Measurements from ENCODE around the gene MDC1. TPM values are rescaled to one million over a fixed set of nuclear protein-coding genes. Genes with fewer than 3 reads are reported as not detected.
A peak's percentile ranks its signal among the peaks of the same experiment; 100 is the strongest.

Gene MDC1
- total and polyA plus RNA-seq, 2 of the 13 experiments (the other 11 are each of a cell fraction or from before 2014, with no cell fraction given): 8.4 to 14.0 TPM

DNA sequence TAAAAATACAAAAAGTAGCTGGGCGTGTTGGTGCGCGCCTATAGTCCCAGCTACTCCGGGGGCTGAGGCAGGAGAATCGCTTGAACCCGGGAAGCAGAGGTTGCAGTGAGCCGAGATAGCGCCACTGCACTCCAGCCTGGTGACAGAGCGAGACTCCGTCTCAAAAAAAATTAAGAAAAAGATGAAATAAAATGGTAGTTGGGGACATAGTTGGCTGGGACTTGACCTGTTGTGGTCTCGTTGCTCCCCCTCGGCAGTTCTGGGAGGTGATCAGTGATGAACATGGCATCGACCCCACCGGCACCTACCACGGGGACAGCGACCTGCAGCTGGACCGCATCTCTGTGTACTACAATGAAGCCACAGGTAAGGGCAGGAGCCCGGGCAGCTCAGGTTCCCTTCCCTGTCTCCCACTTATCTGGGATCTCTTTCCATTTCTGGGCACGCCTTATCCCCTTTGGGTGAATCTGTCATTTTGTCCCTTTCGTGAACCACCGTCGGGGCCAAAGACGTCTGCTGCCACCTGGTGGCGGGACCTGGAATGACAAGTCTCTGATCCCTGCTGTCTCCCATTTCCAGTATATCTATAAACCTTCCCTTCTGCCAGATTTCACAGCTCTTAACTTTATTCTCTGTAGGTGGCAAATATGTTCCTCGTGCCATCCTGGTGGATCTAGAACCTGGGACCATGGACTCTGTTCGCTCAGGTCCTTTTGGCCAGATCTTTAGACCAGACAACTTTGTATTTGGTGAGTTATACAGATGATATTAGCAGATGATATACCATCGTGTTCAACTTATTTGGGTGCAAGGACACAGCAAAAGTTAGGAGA lies 5.4 kb upstream of the MDC1 start (continued):
- TF ChIP-seq, protein P1, sequence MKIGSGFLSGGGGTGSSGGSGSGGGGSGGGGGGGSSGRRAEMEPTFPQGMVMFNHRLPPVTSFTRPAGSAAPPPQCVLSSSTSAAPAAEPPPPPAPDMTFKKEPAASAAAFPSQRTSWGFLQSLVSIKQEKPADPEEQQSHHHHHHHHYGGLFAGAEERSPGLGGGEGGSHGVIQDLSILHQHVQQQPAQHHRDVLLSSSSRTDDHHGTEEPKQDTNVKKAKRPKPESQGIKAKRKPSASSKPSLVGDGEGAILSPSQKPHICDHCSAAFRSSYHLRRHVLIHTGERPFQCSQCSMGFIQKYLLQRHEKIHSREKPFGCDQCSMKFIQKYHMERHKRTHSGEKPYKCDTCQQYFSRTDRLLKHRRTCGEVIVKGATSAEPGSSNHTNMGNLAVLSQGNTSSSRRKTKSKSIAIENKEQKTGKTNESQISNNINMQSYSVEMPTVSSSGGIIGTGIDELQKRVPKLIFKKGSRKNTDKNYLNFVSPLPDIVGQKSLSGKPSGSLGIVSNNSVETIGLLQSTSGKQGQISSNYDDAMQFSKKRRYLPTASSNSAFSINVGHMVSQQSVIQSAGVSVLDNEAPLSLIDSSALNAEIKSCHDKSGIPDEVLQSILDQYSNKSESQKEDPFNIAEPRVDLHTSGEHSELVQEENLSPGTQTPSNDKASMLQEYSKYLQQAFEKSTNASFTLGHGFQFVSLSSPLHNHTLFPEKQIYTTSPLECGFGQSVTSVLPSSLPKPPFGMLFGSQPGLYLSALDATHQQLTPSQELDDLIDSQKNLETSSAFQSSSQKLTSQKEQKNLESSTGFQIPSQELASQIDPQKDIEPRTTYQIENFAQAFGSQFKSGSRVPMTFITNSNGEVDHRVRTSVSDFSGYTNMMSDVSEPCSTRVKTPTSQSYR (CRISPR knock-in tag; IDR thresholded peaks at IDR 0.05; ENCODE audit: borderline replicate concordance): peak; percentile 47; the same call in 1 of the 2 replicates
- TF ChIP-seq, protein P2, sequence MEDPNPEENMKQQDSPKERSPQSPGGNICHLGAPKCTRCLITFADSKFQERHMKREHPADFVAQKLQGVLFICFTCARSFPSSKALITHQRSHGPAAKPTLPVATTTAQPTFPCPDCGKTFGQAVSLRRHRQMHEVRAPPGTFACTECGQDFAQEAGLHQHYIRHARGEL (CRISPR knock-in tag; IDR thresholded peaks at IDR 0.05): no peak
- TF ChIP-seq KDM2A (CRISPR knock-in tag; IDR thresholded peaks at IDR 0.05; ENCODE audit: borderline replicate concordance, low read depth): peak; percentile 73; the same call in 1 of the 2 replicates
- TF ChIP-seq GLI4 (CRISPR knock-in tag; IDR thresholded peaks at IDR 0.05; ENCODE audit: borderline replicate concordance): no peak
- TF ChIP-seq, protein P3, sequence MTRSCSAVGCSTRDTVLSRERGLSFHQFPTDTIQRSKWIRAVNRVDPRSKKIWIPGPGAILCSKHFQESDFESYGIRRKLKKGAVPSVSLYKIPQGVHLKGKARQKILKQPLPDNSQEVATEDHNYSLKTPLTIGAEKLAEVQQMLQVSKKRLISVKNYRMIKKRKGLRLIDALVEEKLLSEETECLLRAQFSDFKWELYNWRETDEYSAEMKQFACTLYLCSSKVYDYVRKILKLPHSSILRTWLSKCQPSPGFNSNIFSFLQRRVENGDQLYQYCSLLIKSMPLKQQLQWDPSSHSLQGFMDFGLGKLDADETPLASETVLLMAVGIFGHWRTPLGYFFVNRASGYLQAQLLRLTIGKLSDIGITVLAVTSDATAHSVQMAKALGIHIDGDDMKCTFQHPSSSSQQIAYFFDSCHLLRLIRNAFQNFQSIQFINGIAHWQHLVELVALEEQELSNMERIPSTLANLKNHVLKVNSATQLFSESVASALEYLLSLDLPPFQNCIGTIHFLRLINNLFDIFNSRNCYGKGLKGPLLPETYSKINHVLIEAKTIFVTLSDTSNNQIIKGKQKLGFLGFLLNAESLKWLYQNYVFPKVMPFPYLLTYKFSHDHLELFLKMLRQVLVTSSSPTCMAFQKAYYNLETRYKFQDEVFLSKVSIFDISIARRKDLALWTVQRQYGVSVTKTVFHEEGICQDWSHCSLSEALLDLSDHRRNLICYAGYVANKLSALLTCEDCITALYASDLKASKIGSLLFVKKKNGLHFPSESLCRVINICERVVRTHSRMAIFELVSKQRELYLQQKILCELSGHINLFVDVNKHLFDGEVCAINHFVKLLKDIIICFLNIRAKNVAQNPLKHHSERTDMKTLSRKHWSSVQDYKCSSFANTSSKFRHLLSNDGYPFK (CRISPR knock-in tag; IDR thresholded peaks at IDR 0.05; ENCODE audit: borderline replicate concordance): 0 out of 2 replicates have a peak, but pooled peaks have one; percentile 47
- peak; percentile 43; the same call in 1 of the 2 replicates for TF ChIP-seq MTF2 (CRISPR knock-in tag; IDR thresholded peaks at IDR 0.05; ENCODE audit: borderline replicate concordance)
- TF ChIP-seq TEAD3 (CRISPR knock-in tag; optimal IDR thresholded peaks at IDR 0.05; ENCODE audit: borderline replicate concordance): peak; percentile 65
- TF ChIP-seq RBFOX2 (IDR thresholded peaks at IDR 0.05; ENCODE audit: low read depth, low read length): peak; percentile 32; the same call in 1 of the 2 replicates
- TF ChIP-seq NR2F1 (CRISPR knock-in tag; IDR thresholded peaks at IDR 0.05): 0 out of 4 replicates have a peak, but pooled peaks of 1 of the 2 experiments have one; percentile 12
- TF ChIP-seq STAG1 (CRISPR knock-in tag; IDR thresholded peaks at IDR 0.05): peak; percentile 89
- TF ChIP-seq, protein P4, sequence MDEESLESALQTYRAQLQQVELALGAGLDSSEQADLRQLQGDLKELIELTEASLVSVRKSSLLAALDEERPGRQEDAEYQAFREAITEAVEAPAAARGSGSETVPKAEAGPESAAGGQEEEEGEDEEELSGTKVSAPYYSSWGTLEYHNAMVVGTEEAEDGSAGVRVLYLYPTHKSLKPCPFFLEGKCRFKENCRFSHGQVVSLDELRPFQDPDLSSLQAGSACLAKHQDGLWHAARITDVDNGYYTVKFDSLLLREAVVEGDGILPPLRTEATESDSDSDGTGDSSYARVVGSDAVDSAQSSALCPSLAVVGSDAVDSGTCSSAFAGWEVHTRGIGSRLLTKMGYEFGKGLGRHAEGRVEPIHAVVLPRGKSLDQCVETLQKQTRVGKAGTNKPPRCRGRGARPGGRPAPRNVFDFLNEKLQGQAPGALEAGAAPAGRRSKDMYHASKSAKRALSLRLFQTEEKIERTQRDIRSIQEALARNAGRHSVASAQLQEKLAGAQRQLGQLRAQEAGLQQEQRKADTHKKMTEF (CRISPR knock-in tag; IDR thresholded peaks at IDR 0.05): 0 out of 2 replicates have a peak, but pooled peaks have one; percentile 38
- peak; percentile 46; the same call in 1 of the 2 replicates for TF ChIP-seq RXRA (CRISPR knock-in tag; IDR thresholded peaks at IDR 0.05)
- no peak for TF ChIP-seq JUNB (CRISPR knock-in tag; IDR thresholded peaks at IDR 0.05; ENCODE audit: borderline replicate concordance)
- TF ChIP-seq, protein P5, sequence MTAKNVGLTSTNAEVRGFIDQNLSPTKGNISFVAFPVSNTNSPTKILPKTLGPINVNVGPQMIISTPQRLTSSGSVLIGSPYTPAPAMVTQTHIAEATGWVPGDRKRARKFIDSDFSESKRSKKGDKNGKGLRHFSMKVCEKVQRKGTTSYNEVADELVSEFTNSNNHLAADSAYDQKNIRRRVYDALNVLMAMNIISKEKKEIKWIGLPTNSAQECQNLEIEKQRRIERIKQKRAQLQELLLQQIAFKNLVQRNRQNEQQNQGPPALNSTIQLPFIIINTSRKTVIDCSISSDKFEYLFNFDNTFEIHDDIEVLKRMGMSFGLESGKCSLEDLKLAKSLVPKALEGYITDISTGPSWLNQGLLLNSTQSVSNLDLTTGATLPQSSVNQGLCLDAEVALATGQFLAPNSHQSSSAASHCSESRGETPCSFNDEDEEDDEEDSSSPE (CRISPR knock-in tag; IDR thresholded peaks at IDR 0.05): no peak
- TF ChIP-seq NR2F6 (IDR thresholded peaks at IDR 0.05): no peak
- TF ChIP-seq NR2F6 (CRISPR knock-in tag; IDR thresholded peaks at IDR 0.05): no peak
- TF ChIP-seq FOXA3 (CRISPR knock-in tag; IDR thresholded peaks at IDR 0.05): 0 out of 2 replicates have a peak, but pooled peaks have one; percentile 17
- TF ChIP-seq, protein P6, sequence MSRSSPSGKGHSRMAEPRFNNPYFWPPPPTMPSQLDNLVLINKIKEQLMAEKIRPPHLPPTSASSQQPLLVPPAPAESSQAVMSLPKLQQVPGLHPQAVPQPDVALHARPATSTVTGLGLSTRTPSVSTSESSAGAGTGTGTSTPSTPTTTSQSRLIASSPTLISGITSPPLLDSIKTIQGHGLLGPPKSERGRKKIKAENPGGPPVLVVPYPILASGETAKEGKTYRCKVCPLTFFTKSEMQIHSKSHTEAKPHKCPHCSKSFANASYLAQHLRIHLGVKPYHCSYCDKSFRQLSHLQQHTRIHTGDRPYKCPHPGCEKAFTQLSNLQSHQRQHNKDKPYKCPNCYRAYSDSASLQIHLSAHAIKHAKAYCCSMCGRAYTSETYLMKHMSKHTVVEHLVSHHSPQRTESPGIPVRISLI (CRISPR knock-in tag; IDR thresholded peaks at IDR 0.05; ENCODE audit: borderline replicate concordance): 0 out of 2 replicates have a peak, but pooled peaks have one; percentile 13

All from HepG2 (cell line).